Calu3 (cell line): Measurements from ENCODE around the gene SLC25A14. TPM values are rescaled to one million over a fixed set of nuclear protein-coding genes. Genes with fewer than 3 reads are reported as not detected.

Experiments used
- BruUV-seq: library from RNA; stranded (reverse); fragments of 400-500 nt; replicated peaks from 2 replicates; lab custom pipeline; 2021; lab: Mats Ljungman, UMichigan
- CTCF ChIA-PET: fragments of 300-600 bp; sonication (Branson Sonifier 250); formaldehyde crosslinking; loops from one replicate; lab custom pipeline; 2022; ENCODE audit warnings: antibody characterized with exemption; lab: Charles Lee
- DNase-seq: peaks from one replicate; pipeline ENCODE4 v3.0.0; 2022
- H3K27ac Mint-ChIP-seq: one replicate; pipeline ENCODE4 v1.8.0; 2022; ENCODE audit warnings: mixed read lengths; ENCODE audit not compliant: unreplicated experiment
- H3K27me3 Mint-ChIP-seq: one replicate; pipeline ENCODE4 v1.8.0; 2022; ENCODE audit warnings: mixed read lengths; ENCODE audit not compliant: unreplicated experiment
- H3K36me3 Mint-ChIP-seq: one replicate; pipeline ENCODE4 v1.8.0; 2022; ENCODE audit warnings: mild to moderate bottlenecking, moderate library complexity, mixed read lengths; ENCODE audit not compliant: insufficient read depth, unreplicated experiment
- H3K4me1 Mint-ChIP-seq: one replicate; pipeline ENCODE4 v1.8.0; 2022; ENCODE audit warnings: mild to moderate bottlenecking, low read depth, mixed read lengths; ENCODE audit not compliant: unreplicated experiment
- H3K4me3 Mint-ChIP-seq: one replicate; pipeline ENCODE4 v1.8.0; 2022; ENCODE audit warnings: mild to moderate bottlenecking, low read depth, moderate library complexity, mixed read lengths; ENCODE audit not compliant: unreplicated experiment
- H3K9me3 Mint-ChIP-seq: one replicate; pipeline ENCODE4 v1.8.0; 2022; ENCODE audit warnings: low read depth, mixed read lengths; ENCODE audit not compliant: unreplicated experiment
- CTCF ChIP-seq: fragments of 200-600 bp; IDR thresholded peaks from one replicate; pipeline ENCODE4 v1.8.0; 2022; ENCODE audit warnings: antibody characterized with exemption; ENCODE audit not compliant: unreplicated experiment
- intact Hi-C: fragments of 100-400 bp; cut with micrococcal nuclease; formaldehyde crosslinking; loops from one replicate; pipeline ENCODE4 v1.10.0; 2022; ENCODE audit not compliant: unreplicated experiment
- total RNA-seq: library from RNA; stranded (reverse); gene quantifications from 2 replicates; pipeline ENCODE4 v1.2.3, GENCODE V29; 2022

Gene SLC25A14
- total RNA-seq, 1 experiment from 2014 or later: 15.4 TPM

DNA sequence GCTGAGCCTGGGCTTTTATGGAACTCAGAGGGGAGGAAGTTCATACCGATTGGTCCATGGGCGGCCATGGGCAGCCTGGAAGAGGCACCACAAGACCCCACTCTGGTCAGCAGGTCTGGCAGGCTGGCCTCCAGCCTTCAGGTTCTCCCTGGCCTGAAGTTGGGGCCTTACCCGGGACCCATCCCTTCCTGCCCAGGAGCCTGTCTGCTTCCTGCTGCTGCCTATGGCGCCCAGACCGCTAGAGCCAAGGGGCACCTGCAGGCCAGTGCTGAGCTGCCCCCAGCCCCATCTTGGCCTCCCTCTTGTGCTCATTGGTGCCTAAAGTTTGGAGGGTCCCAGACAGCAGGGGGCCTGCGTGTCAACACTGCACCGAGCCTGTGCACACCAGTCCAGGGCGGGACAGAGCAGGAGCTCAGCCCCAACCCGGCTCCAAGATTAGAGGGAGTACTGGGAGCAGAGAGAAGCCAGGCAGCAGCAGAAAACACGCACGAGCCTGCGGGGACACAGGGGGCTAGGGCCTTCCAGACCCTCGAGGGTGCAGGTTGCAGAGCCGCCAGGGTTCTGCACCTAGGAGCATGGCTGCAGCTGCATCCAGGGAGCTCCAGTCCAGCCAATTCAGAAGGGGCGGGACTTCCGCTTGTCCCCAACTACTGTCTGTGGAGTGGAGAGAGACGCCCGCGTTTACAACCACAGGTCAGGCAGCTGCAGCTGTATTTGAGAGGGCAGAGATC is 40.3 kb upstream of the SLC25A14 start:
- no peak overlapping the region for H3K27ac Mint-ChIP-seq
- peak; percentile 47 for DNase-seq
- CTCF ChIA-PET: no interaction called here
- no peaks in the 10 kb centered on the region for H3K9me3 Mint-ChIP-seq
- no peak for TF ChIP-seq CTCF
- no peaks in the 10 kb centered on the region for H3K27me3 Mint-ChIP-seq
- BruUV-seq: no TSS peak
- H3K4me1 Mint-ChIP-seq: no peaks in the 10 kb centered on the region
- peak overlapping the region; percentile 67 for H3K4me3 Mint-ChIP-seq
- no peaks in the 10 kb centered on the region for H3K36me3 Mint-ChIP-seq
- intact Hi-C loops: no loop called here

GRCh38 chrX:130300010-130300282 is 39.8 kb upstream of the SLC25A14 start:
- intact Hi-C loops: no loop called here
- H3K4me3 Mint-ChIP-seq: peak overlapping the region; percentile 67
- no peak for DNase-seq
- CTCF ChIA-PET: no interaction called here
- no peak for TF ChIP-seq CTCF
- no peaks in the 10 kb centered on the region for H3K9me3 Mint-ChIP-seq
- H3K27ac Mint-ChIP-seq: no peak overlapping the region
- no TSS peak for BruUV-seq
- H3K4me1 Mint-ChIP-seq: no peaks in the 10 kb centered on the region
- no peaks in the 10 kb centered on the region for H3K36me3 Mint-ChIP-seq
- no peaks in the 10 kb centered on the region for H3K27me3 Mint-ChIP-seq

GRCh38 chrX:130301405-130301804 is 38.3 kb upstream of the SLC25A14 start:
- no peaks in the 10 kb centered on the region for H3K27me3 Mint-ChIP-seq
- H3K27ac Mint-ChIP-seq: no peak overlapping the region
- CTCF ChIA-PET: no interaction called here
- H3K4me3 Mint-ChIP-seq: no peak overlapping the region
- TF ChIP-seq CTCF: no peak
- intact Hi-C loops: no loop called here
- DNase-seq: no peak
- no peaks in the 10 kb centered on the region for H3K4me1 Mint-ChIP-seq
- no peaks in the 10 kb centered on the region for H3K36me3 Mint-ChIP-seq
- H3K9me3 Mint-ChIP-seq: no peaks in the 10 kb centered on the region
- BruUV-seq: no TSS peak

- no peaks in the 10 kb centered on the region for H3K27me3 Mint-ChIP-seq
Measured at GRCh38 chrX:130301977-130302376, 37.7 kb upstream of the SLC25A14 start.

More at GRCh38 chrX:130301977-130302376, 37.7 kb upstream of the SLC25A14 start:
- intact Hi-C loops: no loop called here
- no peak for TF ChIP-seq CTCF
- Mint-ChIP-seq H3K9me3 (no peaks in the 10 kb centered on the region), H3K4me3 (no peak overlapping the region), H3K4me1 (no peaks in the 10 kb centered on the region), H3K36me3 (no peaks in the 10 kb centered on the region), H3K27ac (no peak overlapping the region)
- BruUV-seq: no TSS peak
- CTCF ChIA-PET: no interaction called here
- DNase-seq: no peak
